B cell (primary cell): ENCODE measurements around the gene NELL2. TPM values are rescaled to one million over a fixed set of nuclear protein-coding genes. Genes with fewer than 3 reads are reported as not detected.

Experiments
- ATAC-seq: fragments of 200-7000 bp; cut with Tn5 transposase; one replicate; pipeline ENCODE4 v1.10.0; 2021; ENCODE audit warnings: low read depth, mild to moderate bottlenecking, moderate number of reproducible peaks, moderate library complexity
- CTCF ChIA-PET: fragments of 350-600 bp; sonication (Branson Sonifier 250); formaldehyde crosslinking; loops from one replicate; lab custom pipeline; 2021; ENCODE audit warnings: antibody characterized with exemption, inconsistent platforms; lab: Charles Lee
- POLR2A ChIA-PET: fragments of 350-600 bp; sonication (Branson Sonifier 250); formaldehyde crosslinking; loops from one replicate; lab custom pipeline; 2021; ENCODE audit warnings: antibody characterized with exemption; lab: Charles Lee
- DNase-seq: peaks from one replicate; pipeline ENCODE4 v3.0.0; 2013
- H2AFZ ChIP-seq: 2 replicates; pipeline ENCODE4 v1.6.1; 2012; ENCODE audit warnings: mild to moderate bottlenecking, low read depth, low read length; ENCODE audit not compliant: insufficient read depth, poor library complexity, severe bottlenecking
- H3K27ac ChIP-seq, 2 donors: 1 replicate in 1 of 2; 2 replicates in 1 of 2; pipeline ENCODE4 v1.5.1; 2012 to 2013; ENCODE audit warnings: low read length in 2 of 2, mild to moderate bottlenecking in 2 of 2, moderate library complexity in 1 of 2
- H3K27me3 ChIP-seq, 4 experiments: fragments of 200-600 bp in 1 of 4; sonication (generic) in 1 of 4; replicated peaks in 1 of 4; 1 replicate in 2 of 4; 2 replicates in 2 of 4; pipeline versions ENCODE4 v1.6.1 to v1.7.0; 2013 to 2016; ENCODE audit warnings: low read length in 3 of 4, mild to moderate bottlenecking in 2 of 4, mixed read lengths in 1 of 4, moderate library complexity in 1 of 4; ENCODE audit not compliant: insufficient read depth in 4 of 4, control insufficient read depth in 3 of 4; ENCODE audit errors: control extremely low read depth in 1 of 4
- H3K36me3 ChIP-seq, 2 experiments: replicated peaks in 1 of 2; 1 replicate in 1 of 2; 2 replicates in 1 of 2; pipeline versions ENCODE4 v1.6.1 to v1.7.1; 2013; ENCODE audit warnings: low read length in 1 of 2; ENCODE audit not compliant: insufficient read depth in 2 of 2, control insufficient read depth in 1 of 2; ENCODE audit errors: control extremely low read depth in 1 of 2, extremely low read depth in 1 of 2
- H3K4me1 ChIP-seq, 2 donors: fragments of 200-600 bp in 1 of 2; sonication (generic) in 1 of 2; 1 replicate in 1 of 2; 2 replicates in 1 of 2; pipeline versions ENCODE4 v1.5.1 to v1.6.1; 2013 to 2017; ENCODE audit warnings: low read length in 2 of 2; ENCODE audit not compliant: control insufficient read depth in 2 of 2, insufficient read depth in 2 of 2
- H3K4me2 ChIP-seq: replicated peaks from 2 replicates; pipeline ENCODE3; 2012; ENCODE audit warnings: mild to moderate bottlenecking, low read depth, low read length; ENCODE audit not compliant: poor library complexity, severe bottlenecking
- H3K4me3 ChIP-seq, 5 experiments: fragments of 200-600 bp in 1 of 5; sonication (generic) in 1 of 5; 1 replicate in 3 of 5; 2 replicates in 2 of 5; pipeline versions ENCODE4 v1.5.1 to v1.7.0; 2011 to 2016; ENCODE audit warnings: low read length in 4 of 5, mild to moderate bottlenecking in 4 of 5, low read depth in 2 of 5, control low read depth in 1 of 5, moderate library complexity in 1 of 5; ENCODE audit not compliant: insufficient read depth in 1 of 5; ENCODE audit errors: control extremely low read depth in 1 of 5, extremely low read depth in 1 of 5
- H3K79me2 ChIP-seq: fragments of 200-600 bp; sonication (generic); one replicate; pipeline ENCODE4 v1.6.0; 2016; ENCODE audit warnings: low read length; ENCODE audit not compliant: control insufficient read depth, insufficient read depth
- H3K9ac ChIP-seq: fragments of 200-600 bp; sonication (generic); 2 replicates; pipeline ENCODE4 v1.6.1; 2017; ENCODE audit warnings: mild to moderate bottlenecking, low read length, moderate library complexity
- H3K9me3 ChIP-seq, 3 donors: one replicate each; pipeline versions ENCODE4 v1.6.1 to v1.7.1; 2013; ENCODE audit warnings: low read length in 2 of 3; ENCODE audit not compliant: control insufficient read depth in 2 of 3, insufficient read depth in 1 of 3; ENCODE audit errors: control extremely low read depth in 1 of 3
- H4K20me1 ChIP-seq: 2 replicates; pipeline ENCODE4 v1.6.0; 2012; ENCODE audit warnings: mild to moderate bottlenecking, low read length; ENCODE audit not compliant: insufficient read depth, control insufficient read depth, poor library complexity, severe bottlenecking
- H3K27ac Mint-ChIP-seq: one replicate; pipeline ENCODE4 v1.8.0; 2021; ENCODE audit warnings: mixed read lengths
- H3K27me3 Mint-ChIP-seq: one replicate; pipeline ENCODE4 v1.8.0; 2021; ENCODE audit warnings: mixed read lengths
- H3K4me1 Mint-ChIP-seq: one replicate; pipeline ENCODE4 v1.8.0; 2021; ENCODE audit warnings: mixed read lengths
- H3K4me3 Mint-ChIP-seq: one replicate; pipeline ENCODE4 v1.8.0; 2021; ENCODE audit warnings: mixed read lengths
- H3K9me3 Mint-ChIP-seq: one replicate; pipeline ENCODE4 v1.8.0; 2022; ENCODE audit warnings: mixed read lengths; ENCODE audit not compliant: insufficient read depth
- CTCF ChIP-seq: fragments of 200-600 bp; IDR thresholded peaks from one replicate; pipeline ENCODE4 v1.8.0; 2022; ENCODE audit warnings: antibody characterized with exemption, mild to moderate bottlenecking
- EZH2 ChIP-seq: IDR thresholded peaks from 2 replicates; pipeline ENCODE4 v1.6.1; 2012; ENCODE audit warnings: borderline replicate concordance, low read depth, mild to moderate bottlenecking, moderate library complexity, low read length; ENCODE audit not compliant: insufficient read depth, poor library complexity, severe bottlenecking
- WGBS: methylation state at CpG from one replicate; pipeline ENCODE4 v1.1.5; 2013; ENCODE audit warnings: missing lambda C conversion rate; ENCODE audit not compliant: insufficient coverage; 5-methylcytosine and 5-hydroxymethylcytosine counted together
- intact Hi-C: fragments of 100-400 bp; cut with micrococcal nuclease; formaldehyde crosslinking; loops from one replicate; pipeline ENCODE4 v1.10.0; 2022
- polyA plus RNA-seq: library from polyadenylated mRNA; depleted of rRNA; stranded (reverse); fragments of >200 nt; gene quantifications from 2 replicates; pipeline ENCODE4 v1.2.3, GENCODE V29; 2012
- total RNA-seq, 2 donors: library from RNA; stranded (reverse); fragments of 120-200 nt in 1 of 2; gene quantifications; 1 replicate in 1 of 2; 2 replicates in 1 of 2; pipeline versions ENCODE4 v1.2.3 to v1.2.4, GENCODE V29; 2013 to 2022

NELL2 gene
- total and polyA plus RNA-seq, 2 donors (not counting 1 experiment from before 2014, with no cell fraction given), result 0.22 TPM; not detected in 1

- Histone ChIP-seq H3K79me2 (no peaks in the 10 kb centered on the region), H3K9me3 (no peaks in the 10 kb centered on the region), H3K4me2 (no peak overlapping the region), H3K27me3 (no peaks in the 10 kb centered on the region), H3K4me3 (no peak overlapping the region), H3K36me3 (no peaks in the 10 kb centered on the region), H3K9ac (no peak overlapping the region), H3K4me1 (no peaks in the 10 kb centered on the region), H2AFZ (no peak overlapping the region), H3K27ac (no peak overlapping the region), H4K20me1 (no peaks in the 10 kb centered on the region)
- ChIA-PET POLR2A (no interaction called here), CTCF (interaction anchor here (1.5 kb wide), 1 partner anchor 11 kb away, joined by 3 read pairs; no protein-coding TSS in a partner anchor)
- no peak overlapping the region for H3K4me3 Mint-ChIP-seq
- intact Hi-C loops, result no loop called here
- DNase-seq (no peak), ATAC-seq (no peak)
- H3K9me3 Mint-ChIP-seq, result peaks cover 6% of the 10 kb centered on the region
- no peaks in the 10 kb centered on the region for H3K4me1 Mint-ChIP-seq
- no peaks in the 10 kb centered on the region for H3K27me3 Mint-ChIP-seq
- no peak overlapping the region for H3K27ac Mint-ChIP-seq
- TF ChIP-seq CTCF (no peak), EZH2 (no peak)
These were observed 413.4 kb downstream of the NELL2 start for GRCh38 chr12:44462729-44463128.

- H3K27ac ChIP-seq, result no peak overlapping the region
- no peak overlapping the region for H3K4me3 ChIP-seq
- no peaks in the 10 kb centered on the region for H3K4me1 ChIP-seq
- no CpG with 5 or more reads among the region's 3 CpGs for WGBS
- H3K4me3 Mint-ChIP-seq, result no peak overlapping the region
- peaks cover 0 to 1% (median 0%) of the 10 kb centered on the region in 3 donors for H3K9me3 ChIP-seq
- ChIA-PET POLR2A (no interaction called here), CTCF (no interaction called here)
- ATAC-seq (no peak), DNase-seq (no peak)
- no peaks in the 10 kb centered on the region for H3K36me3 ChIP-seq
- no peak overlapping the region for H2AFZ ChIP-seq
- no peaks in the 10 kb centered on the region for H3K27me3 ChIP-seq
- H3K4me1 Mint-ChIP-seq, result no peaks in the 10 kb centered on the region
- intact Hi-C loops, result no loop called here
- no peaks in the 10 kb centered on the region for H3K79me2 ChIP-seq
- H4K20me1 ChIP-seq, result no peaks in the 10 kb centered on the region
- no peaks in the 10 kb centered on the region for H3K9me3 Mint-ChIP-seq
- H3K9ac ChIP-seq, result no peak overlapping the region
- no peaks in the 10 kb centered on the region for H3K27me3 Mint-ChIP-seq
- H3K27ac Mint-ChIP-seq, result no peak overlapping the region
- no peak overlapping the region for H3K4me2 ChIP-seq
- TF ChIP-seq CTCF (no peak), EZH2 (no peak)
These were observed 415.9 kb downstream of the NELL2 start for GRCh38 chr12:44460261-44460660.
